Measurements from ENCODE around the gene SZT2. TPM values are rescaled to one million over a fixed set of nuclear protein-coding genes. Genes with fewer than 3 reads are reported as not detected.

The SZT2 gene
- total RNA-seq, 4 donors from 2014 or later = 49.2 to 68.7 (median 57.3) TPM

- H3K36me3 ChIP-seq = peaks cover 0 to 21% (median 0%) of the 10 kb centered on the region in 3 donors
- TF ChIP-seq EP300 (IDR thresholded peaks at IDR 0.05) (no peak), POLR2A (IDR thresholded peaks at IDR 0.05) (no peak)
- TF ChIP-seq, protein P1, sequence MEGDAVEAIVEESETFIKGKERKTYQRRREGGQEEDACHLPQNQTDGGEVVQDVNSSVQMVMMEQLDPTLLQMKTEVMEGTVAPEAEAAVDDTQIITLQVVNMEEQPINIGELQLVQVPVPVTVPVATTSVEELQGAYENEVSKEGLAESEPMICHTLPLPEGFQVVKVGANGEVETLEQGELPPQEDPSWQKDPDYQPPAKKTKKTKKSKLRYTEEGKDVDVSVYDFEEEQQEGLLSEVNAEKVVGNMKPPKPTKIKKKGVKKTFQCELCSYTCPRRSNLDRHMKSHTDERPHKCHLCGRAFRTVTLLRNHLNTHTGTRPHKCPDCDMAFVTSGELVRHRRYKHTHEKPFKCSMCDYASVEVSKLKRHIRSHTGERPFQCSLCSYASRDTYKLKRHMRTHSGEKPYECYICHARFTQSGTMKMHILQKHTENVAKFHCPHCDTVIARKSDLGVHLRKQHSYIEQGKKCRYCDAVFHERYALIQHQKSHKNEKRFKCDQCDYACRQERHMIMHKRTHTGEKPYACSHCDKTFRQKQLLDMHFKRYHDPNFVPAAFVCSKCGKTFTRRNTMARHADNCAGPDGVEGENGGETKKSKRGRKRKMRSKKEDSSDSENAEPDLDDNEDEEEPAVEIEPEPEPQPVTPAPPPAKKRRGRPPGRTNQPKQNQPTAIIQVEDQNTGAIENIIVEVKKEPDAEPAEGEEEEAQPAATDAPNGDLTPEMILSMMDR (IDR thresholded peaks at IDR 0.05) = no peak
- H3K4me3 ChIP-seq = no peak overlapping the region
- H3K4me1 ChIP-seq = peaks cover 0 to 18% (median 2%) of the 10 kb centered on the region in 4 donors
- 89 to 96% methylated on average over 4 of the region's 4 CpGs for WGBS, 2 donors
- DNase-seq (ENCODE audit: low spot score in 2 of 2) = no peak
- no peaks in the 10 kb centered on the region for H3K27me3 ChIP-seq
- no peaks in the 10 kb centered on the region for H3K9me3 ChIP-seq
- no peak overlapping the region for H3K27ac ChIP-seq
Measured at GRCh38 chr1:43357251-43357650, 32.4 kb upstream of the SZT2 start.

GRCh38 chr1:43358121-43358745 lies 31.5 kb upstream of the SZT2 start:
- Histone ChIP-seq H3K27me3 (no peaks in the 10 kb centered on the region), H3K4me1 (peaks cover 0 to 18% (median 2%) of the 10 kb centered on the region in 4 donors), H3K36me3 (peaks cover 0 to 31% (median 7%) of the 10 kb centered on the region in 3 donors), H3K27ac (peak overlapping the region; percentile 80 to 93 (median 90)), H3K4me3 (peak overlapping the region; percentile 47 to 78 (median 63)), H3K9me3 (no peaks in the 10 kb centered on the region)
- 1% methylated on average over 20 to 30 of the region's 33 CpGs for WGBS, 2 donors
- TF ChIP-seq, protein P1 (IDR thresholded peaks at IDR 0.05) = no peak
- TF ChIP-seq POLR2A (IDR thresholded peaks at IDR 0.05) = peak in 1 of 2 donors; percentile 46
- no peak for TF ChIP-seq EP300 (IDR thresholded peaks at IDR 0.05)
- DNase-seq (ENCODE audit: low spot score in 2 of 2) = no peak

- 2% methylated on average over 53 to 57 of the region's 59 CpGs for WGBS, 2 donors
- Histone ChIP-seq H3K27me3 (no peaks in the 10 kb centered on the region), H3K9me3 (no peaks in the 10 kb centered on the region), H3K27ac (peak within 1 kb of the TSS; percentile 80 to 93 (median 90)), H3K4me3 (peak within 1 kb of the TSS; percentile 47 to 78 (median 63)), H3K36me3 (peaks cover 0 to 39% (median 13%) of the 10 kb centered on the region in 3 donors), H3K4me1 (peaks cover 0 to 18% (median 2%) of the 10 kb centered on the region in 4 donors)
- TF ChIP-seq, protein P1 (IDR thresholded peaks at IDR 0.05) = no peak
- TF ChIP-seq POLR2A (IDR thresholded peaks at IDR 0.05) = peak in 1 of 2 donors; percentile 23
- TF ChIP-seq EP300 (IDR thresholded peaks at IDR 0.05) = peak in 1 of 2 donors; percentile 55
- DNase-seq (ENCODE audit: low spot score in 2 of 2) = peak; percentile 98 to 99
Measured at GRCh38 chr1:43358746-43359693, 30.7 kb upstream of the SZT2 start, which contains the start of gene CDC20. Gene CDC20, plus strand, starts transcription at chr1:43358981. Its CDS starts 235 bp downstream, at chr1:43359216.

DNA sequence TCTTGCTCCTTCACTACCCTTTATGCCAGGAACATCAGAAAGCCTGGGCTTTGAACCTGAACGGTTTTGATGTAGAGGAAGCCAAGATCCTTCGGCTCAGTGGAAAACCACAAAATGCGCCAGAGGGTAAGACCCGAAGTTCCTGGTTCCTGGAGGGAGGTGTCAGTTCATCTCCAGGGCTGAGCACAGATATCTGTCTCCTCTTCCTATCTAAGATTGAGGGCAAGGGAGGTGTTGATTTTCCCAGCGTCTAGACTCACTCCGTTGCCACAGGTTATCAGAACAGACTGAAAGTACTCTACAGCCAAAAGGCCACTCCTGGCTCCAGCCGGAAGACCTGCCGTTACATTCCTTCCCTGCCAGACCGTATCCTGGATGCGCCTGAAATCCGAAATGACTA lies 30.0 kb upstream of the SZT2 start:
- no peak for DNase-seq (ENCODE audit: low spot score in 2 of 2)
- Histone ChIP-seq H3K4me3 (peak overlapping the region in 1 of 4 donors; percentile 78), H3K27ac (no peak overlapping the region), H3K36me3 (peaks cover 0 to 46% (median 20%) of the 10 kb centered on the region in 3 donors), H3K9me3 (no peaks in the 10 kb centered on the region), H3K4me1 (peaks cover 0 to 18% (median 2%) of the 10 kb centered on the region in 4 donors), H3K27me3 (no peaks in the 10 kb centered on the region)
- TF ChIP-seq, protein P1 (IDR thresholded peaks at IDR 0.05) = no peak
- TF ChIP-seq POLR2A (IDR thresholded peaks at IDR 0.05) (no peak), EP300 (IDR thresholded peaks at IDR 0.05) (no peak)
- WGBS, 2 donors = 42 to 50% methylated on average over 11 of the region's 11 CpGs

Data from tibial nerve (tissue), 4 donors.